Thyroid gland (tissue), 4 donors: ENCODE measurements around the gene PLEKHG3.

ENCODE experiments used
- CTCF ChIP-seq, 6 experiments: fragments of 200-600 bp in 3 of 6; fragments of 450-650 bp in 3 of 6; sonication (generic) in 3 of 6; IDR thresholded peaks; one replicate each; pipeline ENCODE4 v1.5.1; 2016 to 2019; ENCODE audit warnings: antibody characterized with exemption in 6 of 6, mild to moderate bottlenecking in 2 of 6, inconsistent platforms in 1 of 6, moderate library complexity in 1 of 6
- POLR2A ChIP-seq, 2 donors: fragments of 450-650 bp; IDR thresholded peaks; one replicate each; pipeline ENCODE4 v1.6.1; 2017; ENCODE audit warnings: antibody characterized with exemption in 2 of 2, mild to moderate bottlenecking in 2 of 2, moderate library complexity in 1 of 2

GRCh38 chr14:64723691-64724577 is 19.7 kb downstream of the PLEKHG3 start:
- TF ChIP-seq CTCF (IDR thresholded peaks at IDR 0.05) (no peak), POLR2A (IDR thresholded peaks at IDR 0.05) (no peak)
